Measurements from ENCODE around the gene AFF3.
"Not testable (repeated sequence)": the region's sequence is repeated elsewhere in the genome, so short reads cannot be mapped to it uniquely, and the experiment has no call there.

The AFF3 gene, protein sequence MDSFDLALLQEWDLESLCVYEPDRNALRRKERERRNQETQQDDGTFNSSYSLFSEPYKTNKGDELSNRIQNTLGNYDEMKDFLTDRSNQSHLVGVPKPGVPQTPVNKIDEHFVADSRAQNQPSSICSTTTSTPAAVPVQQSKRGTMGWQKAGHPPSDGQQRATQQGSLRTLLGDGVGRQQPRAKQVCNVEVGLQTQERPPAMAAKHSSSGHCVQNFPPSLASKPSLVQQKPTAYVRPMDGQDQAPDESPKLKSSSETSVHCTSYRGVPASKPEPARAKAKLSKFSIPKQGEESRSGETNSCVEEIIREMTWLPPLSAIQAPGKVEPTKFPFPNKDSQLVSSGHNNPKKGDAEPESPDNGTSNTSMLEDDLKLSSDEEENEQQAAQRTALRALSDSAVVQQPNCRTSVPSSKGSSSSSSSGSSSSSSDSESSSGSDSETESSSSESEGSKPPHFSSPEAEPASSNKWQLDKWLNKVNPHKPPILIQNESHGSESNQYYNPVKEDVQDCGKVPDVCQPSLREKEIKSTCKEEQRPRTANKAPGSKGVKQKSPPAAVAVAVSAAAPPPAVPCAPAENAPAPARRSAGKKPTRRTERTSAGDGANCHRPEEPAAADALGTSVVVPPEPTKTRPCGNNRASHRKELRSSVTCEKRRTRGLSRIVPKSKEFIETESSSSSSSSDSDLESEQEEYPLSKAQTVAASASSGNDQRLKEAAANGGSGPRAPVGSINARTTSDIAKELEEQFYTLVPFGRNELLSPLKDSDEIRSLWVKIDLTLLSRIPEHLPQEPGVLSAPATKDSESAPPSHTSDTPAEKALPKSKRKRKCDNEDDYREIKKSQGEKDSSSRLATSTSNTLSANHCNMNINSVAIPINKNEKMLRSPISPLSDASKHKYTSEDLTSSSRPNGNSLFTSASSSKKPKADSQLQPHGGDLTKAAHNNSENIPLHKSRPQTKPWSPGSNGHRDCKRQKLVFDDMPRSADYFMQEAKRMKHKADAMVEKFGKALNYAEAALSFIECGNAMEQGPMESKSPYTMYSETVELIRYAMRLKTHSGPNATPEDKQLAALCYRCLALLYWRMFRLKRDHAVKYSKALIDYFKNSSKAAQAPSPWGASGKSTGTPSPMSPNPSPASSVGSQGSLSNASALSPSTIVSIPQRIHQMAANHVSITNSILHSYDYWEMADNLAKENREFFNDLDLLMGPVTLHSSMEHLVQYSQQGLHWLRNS (N-terminal part only)

DNA sequence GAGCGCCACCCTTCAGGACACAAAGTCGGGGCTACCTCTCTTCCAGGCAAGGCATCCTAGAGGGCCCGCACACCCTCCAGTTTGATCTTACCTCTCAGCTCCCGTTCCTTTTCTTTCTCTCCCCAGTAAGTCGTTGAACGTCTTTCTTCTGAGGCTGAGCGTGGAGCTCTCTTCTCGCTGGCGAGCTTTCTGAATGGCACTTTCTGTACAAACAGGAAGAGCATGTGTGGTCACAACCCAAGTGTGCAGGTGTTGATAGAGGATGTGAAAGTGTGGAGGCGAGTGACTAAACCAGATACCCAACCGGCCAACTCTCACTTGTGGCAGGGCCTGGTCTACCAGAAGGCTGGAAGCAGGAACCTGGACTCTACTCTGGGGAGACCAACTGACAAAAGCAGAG lies at the start of gene AFF3:
Gene AFF3 (minus strand): TSS at position 198 of the 400 bp plus-strand sequence. CDS start 38,136 bp downstream, outside the sequence.
- DNase-seq (ENCODE audit: low read depth) = no peak

DNA sequence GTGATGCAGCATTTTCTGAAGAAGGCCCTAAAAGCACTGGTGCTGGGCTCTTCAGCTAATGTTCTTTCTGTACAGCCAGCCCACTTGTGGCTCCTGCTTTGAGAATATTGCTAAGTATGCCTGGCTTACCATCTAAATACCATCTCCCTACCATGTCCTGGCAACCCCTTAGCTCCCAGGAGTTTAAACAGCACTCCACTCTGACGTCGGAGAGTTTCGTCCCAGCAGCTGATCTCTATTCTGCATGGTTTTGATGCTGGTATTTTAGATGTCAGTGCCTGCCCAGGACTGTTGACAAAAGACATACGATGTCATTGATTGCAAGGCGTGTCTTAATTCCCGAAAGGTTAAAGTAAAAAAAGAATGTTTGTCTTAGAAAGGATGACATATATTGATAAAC lies 47.0 kb upstream of the AFF3 start:
- no peak for DNase-seq (ENCODE audit: low read depth)

DNA sequence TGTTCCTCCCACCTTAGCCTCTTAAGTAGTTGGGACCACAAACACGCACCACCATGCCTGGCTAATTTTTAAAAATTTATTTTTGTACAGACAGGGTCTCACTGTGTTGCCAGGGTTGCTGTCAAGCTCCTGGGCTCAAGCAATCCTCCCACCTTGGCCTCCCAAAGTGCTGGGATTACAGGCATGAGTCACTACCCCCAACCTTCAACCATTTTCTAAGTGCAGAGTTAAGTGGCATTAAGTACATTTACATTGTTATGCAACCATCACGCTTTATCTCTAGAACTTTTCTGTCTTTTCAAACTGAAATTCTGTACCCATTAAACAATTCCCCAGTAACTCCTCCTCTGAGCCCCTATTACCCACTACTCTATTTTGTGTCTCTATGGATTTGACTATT lies 45.9 kb upstream of the AFF3 start:
- no peak for DNase-seq (ENCODE audit: low read depth)

DNA sequence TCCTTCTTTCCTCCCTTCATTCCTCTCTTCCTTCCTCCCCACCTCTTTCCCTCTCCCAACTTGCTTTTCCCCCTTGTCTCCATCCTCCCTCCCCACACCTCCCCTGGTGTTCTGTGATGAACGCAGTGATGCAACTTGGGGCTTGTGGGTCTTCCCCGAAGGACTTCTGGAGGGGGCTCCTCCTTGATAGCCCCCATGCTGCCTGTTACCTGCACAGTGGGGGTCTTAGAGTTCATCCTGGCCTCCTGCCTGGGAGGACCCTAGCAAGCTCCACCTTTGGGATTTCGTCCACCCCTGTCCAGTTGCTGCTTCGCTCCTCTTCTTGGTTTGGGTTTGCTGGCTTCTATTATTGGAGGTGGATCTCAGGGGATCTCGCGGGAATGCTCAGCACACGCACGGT lies 43.7 kb upstream of the AFF3 start:
- DNase-seq (ENCODE audit: low read depth) = no peak

DNA sequence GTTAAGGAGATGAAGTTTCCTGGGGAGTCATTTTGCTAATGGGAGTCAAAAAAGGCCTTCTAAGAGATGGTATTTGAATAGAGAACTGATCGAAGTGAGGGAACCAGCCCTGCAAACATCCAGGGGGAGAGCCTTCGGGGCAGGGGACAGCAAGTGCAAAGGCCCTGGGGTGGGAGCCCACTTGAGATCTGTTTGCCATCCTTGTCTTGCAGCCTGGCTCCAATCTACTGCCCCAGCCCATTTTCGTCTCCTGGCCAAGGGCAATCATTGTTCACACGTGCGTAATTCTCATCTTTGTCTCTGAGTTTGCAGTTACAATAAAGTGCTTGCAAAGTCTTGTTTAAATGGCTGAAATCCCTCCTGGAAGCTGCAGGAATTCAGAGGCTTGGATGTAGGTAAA lies 43.1 kb upstream of the AFF3 start:
- no peak for DNase-seq (ENCODE audit: low read depth)

DNA sequence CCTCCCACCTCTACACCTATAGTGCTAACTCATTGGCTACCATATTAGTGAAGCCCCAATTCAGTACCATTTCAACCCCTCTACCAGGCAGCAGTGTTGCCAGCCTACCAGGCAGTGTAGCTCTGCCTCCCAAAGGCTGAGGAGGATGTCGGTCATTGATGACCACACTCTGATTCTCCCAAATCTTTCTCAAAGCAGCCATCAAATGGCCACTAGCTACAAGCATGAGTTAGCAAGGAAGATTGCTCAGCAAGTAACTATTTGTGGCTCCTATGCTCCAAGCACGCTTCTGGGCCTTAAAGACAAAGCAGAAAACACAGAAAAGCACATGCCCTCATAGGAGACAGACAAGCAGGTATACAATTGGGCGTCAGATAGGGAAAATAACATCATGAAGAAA lies 42.7 kb upstream of the AFF3 start:
- no peak for DNase-seq (ENCODE audit: low read depth)

DNA sequence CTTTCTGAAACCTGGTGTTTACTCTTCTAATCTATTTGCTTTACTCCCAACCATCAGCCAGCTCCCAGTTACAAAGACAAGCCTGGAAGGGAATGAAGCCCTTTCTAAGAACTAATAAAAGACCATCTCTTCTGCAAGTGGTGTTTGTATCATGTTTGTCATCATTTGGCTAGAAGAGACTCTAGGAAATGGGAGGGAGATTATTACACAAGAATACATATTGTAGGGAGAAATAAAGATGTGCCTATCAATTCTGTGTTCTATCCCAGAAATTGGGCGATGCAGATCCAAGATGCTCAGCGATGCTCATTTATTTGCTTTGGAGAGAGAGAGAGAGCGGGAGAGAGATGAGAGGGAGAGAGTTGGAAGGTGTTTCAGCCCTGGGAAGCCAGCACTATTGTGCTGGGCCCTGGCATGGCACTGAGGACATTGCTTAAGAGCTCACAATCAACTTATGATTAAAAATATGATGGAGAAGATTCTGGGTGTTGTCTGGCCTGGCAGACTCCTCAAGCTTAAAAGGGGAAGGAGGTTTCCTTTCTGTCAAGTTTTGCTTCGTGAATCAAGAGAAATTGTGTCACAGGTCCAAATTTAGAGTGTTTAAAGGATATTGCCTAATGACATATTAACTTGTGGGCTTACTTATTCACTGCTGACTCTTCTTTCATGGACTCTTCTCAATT lies 41.8 kb upstream of the AFF3 start:
- no peak for DNase-seq (ENCODE audit: low read depth)

DNA sequence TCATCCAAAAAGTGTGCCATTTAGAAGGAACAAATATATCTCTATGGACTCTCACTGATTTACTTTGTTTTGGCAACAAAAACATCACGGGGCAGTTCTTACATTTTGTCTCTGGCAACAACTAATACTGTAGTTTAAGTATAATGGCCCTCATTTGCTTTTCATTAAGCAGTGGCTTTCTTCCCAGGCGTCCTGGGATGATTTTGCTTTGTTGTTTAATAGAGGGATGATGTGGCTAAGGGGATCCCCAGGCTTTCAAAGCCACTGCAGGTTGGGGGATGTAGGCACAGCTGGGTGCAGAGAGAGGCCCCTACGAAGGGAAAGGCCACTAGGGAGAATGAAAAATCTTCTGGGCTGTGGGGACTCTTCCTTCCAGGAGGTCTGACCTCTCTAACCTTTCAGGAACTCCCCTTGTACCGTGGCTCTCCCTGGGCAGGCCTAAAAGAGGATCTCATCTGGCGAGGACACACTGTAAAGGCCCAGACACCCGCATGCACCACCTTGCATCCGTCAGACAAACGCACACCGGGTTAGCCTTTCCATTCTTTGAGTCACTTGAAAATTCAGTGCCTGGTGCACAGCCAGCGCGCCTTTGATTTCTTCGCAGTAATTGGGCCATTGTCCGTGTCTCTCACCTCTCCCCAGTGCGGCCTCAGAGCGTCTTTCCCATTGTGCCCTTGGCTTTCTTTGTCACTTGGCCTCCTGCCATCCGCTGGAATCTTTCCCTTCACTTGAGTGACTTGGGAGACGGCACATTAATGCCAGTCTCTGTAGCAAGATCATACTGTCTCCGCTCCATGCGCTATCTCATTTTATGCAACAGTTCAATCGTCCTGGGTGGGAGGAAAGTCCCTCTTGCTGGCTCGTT lies 40.3 kb upstream of the AFF3 start:
- peak; percentile 3 for DNase-seq (ENCODE audit: low read depth)

DNA sequence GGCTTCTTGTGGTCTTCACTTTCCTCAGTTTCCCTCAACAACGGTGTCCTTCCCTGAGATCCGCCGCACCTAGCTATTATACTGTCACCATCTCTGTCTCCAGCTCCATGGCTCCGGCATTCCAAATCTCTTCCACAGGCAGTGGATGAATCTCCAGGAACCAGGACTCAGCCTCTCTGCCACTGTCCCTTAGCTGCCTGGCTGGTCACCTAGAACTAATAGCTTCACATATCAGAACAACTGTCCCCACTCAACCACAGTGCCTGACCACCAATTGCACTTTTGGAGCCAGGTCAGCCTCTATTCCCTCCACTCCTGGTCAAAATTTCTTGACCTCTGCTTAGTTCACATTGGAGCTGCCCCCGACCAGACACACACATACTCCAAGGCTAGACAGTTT lies 38.1 kb upstream of the AFF3 start:
- no peak for DNase-seq (ENCODE audit: low read depth)

DNA sequence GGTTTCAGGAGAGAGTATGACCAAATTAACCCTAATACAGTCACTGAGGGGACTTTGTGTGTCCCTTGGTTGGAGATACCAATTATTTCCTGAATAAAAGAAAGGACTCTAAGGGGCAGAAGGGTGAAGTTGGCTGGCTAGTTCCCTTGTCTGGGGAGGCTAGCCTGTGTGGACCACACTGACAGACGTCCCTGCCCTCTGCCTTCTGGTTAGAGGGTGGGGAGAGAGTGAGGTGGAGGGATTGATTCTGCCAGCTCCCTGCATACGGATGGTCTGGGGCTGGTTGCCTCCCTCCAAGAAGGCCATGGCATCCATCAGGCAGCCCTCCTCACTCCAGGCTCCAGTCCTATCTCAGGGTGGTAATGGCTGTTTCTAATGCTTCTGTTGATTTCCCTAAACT lies 37.4 kb upstream of the AFF3 start:
- DNase-seq (ENCODE audit: low read depth) = no peak

DNA sequence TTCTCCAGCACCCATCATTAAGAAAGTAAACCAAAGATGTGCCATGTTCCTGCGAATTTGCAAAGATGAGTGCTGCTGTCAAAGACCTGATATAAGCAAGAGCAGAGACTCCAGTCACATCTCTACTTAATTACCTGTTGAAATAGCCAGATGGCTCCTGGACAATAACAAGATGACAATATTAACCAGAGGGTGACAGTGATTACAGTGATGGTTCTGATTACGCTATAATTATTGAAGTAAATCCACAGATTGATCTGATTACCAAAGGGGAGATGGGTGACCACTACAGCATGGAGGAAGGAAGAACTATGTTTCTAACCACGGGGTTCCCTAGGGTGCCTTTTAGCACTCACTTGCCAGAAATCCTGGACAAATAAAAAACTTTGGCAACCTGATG lies 36.5 kb upstream of the AFF3 start:
- DNase-seq (ENCODE audit: low read depth) = no peak

DNA sequence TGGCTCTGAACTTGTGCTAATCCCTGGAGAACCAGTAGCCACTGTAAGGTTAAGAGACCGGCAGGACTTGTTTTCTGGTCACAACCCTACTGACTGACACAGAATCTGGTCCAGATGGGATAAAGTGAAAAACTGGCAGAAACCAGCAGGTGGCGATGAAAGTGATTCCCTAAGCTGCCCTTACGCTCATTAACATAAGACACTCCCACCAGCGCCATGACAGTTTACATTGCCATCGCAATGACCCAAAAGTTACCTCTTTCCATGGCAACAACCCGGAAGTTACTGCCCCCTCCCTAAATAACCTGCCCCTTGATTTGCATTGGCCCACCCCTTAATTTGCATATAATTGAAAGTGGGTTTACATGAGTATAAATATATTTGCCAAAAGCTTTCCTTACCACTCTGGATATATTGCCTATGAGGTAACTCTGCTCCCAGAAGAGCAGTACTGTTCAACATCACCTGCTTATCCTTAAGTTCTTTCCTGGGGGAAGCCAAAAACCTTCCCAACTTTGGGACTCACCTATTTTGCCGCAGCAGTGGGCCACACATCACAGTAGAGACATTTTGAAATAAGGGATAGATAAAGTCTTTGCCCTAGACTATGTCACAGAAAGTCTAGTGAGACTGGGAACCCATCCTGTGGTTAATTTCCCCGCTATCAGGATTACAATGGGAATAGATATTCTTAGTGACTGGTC lies 35.8 kb upstream of the AFF3 start:
- DNase-seq (ENCODE audit: low read depth) = no peak

DNA sequence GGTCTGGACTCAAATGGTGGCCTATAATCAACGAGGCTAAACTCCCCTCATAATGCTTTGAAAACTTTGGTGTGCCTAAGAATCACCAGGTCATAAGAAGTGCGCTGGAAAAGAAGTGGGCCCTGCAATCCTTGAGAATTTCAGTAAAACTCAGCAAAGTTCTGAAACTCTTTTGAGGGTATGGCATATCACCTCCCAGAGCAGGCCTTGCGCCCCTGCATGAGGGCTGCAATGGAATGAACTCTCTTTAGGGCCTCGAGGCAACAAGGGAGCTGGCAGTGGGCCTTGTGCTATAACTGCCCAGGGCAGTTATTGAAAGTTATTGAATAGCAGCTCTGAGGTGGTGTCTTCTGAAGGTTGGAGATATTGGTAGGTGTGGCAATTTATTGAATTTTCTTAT lies 34.5 kb upstream of the AFF3 start:
- DNase-seq (ENCODE audit: low read depth) = no peak

DNA sequence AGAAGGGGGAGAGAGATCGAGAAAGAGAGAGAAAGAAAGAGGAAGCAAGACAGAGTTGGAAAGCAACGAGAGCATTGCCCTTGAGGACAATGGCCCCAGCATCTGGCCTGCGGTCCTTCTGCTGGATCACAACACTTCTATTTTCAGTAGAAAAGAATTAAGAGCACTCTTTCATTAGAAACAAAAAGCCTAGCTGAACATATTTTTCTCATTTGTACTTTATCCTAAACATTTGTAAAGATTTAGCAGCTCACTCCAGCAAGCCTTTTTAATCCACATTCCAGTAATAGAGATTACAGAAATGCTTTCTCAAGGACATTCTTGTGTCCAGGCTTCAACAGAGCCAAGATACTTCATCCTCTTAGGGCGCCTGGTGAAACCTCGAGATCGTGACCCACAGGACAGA lies 31.6 kb upstream of the AFF3 start:
- no peak for DNase-seq (ENCODE audit: low read depth)

DNA sequence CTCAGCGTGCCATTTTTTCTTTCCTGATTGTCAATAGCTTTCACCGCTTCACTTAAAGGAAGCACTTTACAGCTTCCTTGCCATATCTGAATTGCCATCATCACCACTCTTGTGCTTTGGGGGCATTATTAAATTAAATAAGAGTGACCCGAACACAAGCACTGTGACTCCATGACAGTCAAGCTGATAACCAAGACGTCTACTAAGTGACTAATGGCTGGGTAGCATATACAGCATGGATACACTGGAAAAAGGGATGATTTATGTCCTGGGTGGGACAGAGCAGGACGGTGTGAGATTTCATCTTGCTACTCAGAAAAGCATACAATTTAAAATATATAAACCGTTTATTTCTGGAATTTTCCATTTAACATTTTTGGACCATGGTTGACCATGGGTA lies 24.3 kb upstream of the AFF3 start:
- DNase-seq (ENCODE audit: low read depth) = no peak

DNA sequence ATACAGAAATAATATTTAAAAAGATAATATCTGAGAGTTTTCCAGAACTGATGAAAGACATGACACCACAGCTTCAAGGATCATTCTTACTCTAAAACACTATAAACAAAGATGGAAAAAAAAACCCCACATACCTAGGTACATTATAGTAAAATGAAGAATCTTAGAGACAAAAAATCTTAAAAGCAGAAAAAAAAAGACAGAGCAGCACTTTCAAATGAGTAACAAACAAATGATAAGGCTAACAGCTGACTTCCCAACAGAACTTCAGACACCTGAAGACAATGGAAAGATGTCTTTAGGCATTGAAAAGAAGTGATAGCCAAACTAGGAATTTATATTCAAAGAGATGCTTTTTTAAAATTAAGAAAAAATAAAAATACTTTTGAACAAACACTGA lies 21.2 kb upstream of the AFF3 start:
- no peak for DNase-seq (ENCODE audit: low read depth)

DNA sequence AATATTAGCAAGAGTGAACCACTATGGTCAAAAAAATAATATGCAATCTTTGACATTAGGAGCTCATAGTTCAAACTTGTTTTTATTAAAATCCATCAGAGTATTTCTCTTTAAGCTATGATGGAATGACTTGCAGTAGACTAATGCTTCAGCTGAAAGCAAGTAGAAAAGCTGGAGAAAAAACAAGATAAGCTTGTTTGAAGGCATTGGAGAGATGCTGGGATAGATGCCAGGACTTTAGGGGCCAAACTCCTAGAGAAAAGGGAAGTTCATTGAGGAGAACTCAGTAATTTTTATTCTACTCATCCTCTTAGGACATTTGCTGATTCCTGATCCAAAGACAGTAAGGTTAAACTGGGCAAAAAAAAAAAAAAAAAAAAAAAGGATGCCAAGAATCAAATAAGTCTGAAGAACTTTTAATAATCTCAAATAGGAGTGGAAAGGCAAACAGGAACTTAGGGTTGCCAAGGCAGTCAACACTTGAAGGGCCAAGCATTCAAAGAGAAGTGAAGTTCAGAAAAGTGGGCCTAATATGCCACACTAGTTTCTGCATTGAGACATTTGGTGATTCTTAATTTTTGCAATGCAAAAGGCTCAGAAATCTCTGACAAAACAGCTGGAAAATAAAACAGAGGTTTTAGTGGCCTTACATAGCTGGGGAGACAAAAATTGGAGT lies 19.7 kb upstream of the AFF3 start:
- no peak for DNase-seq (ENCODE audit: low read depth)

DNA sequence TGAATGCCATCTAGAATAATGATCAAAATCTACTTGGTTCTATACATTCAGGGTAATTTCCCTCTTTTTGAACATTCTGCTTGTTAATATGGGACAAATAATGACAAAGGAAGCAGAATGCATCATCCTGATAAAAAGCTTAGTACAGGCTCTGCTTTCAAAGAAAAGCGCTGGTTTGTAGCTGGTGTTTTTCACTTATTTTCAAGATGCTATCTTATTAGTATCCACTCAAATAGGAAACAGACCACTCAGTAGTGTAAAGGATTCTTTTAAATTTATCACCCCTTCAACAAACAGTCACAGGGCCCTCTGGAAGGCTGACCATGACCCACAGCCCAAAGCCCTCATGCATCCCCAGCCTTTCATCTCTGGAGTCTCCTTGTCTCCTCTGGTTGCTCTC lies 18.0 kb upstream of the AFF3 start:
- no peak for DNase-seq (ENCODE audit: low read depth)

DNA sequence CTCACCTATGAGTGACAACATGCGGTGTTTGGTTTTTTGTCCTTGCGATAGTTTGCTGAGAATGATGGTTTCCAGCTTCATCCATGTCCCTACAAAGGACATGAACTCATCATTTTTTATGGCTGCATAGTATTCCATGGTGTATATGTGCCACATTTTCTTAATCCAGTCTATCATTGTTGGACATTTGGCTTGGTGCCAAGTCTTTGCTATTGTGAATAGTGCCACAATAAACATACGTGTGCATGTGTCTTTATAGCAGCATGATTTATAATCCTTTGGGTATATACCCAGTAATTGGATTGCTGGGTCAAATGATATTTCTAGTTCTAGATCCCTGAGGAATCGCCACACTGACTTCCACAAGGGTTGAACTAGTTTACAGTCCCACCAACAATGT lies 9.4 kb upstream of the AFF3 start:
- DNase-seq (ENCODE audit: low read depth) = not testable (repeated sequence)

DNA sequence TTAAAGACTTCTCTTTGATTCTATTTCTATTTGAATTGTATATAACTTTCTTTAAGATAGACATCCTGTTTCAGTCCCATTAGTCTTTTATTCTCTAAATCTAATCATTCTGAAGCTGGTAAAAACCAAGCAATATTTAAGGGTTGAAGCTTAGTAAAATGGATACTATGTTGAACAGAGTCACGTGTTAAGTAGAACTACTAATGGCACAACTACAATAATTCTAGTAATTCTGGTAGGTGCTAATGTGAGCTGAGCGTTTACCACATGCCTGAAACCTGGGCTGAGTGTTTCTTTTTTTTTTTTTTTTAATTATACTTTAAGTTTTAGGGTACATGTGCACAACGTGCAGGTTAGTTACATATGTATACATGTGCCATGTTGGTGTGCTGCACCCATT lies 8.9 kb upstream of the AFF3 start:
- DNase-seq (ENCODE audit: low read depth) = no peak
